Mesenchymal stem cell (in vitro differentiated cells and primary cell): ENCODE results near the gene SMIM44.

Experiments
- DNase-seq: peaks from one replicate; pipeline ENCODE4 v3.0.0-alpha.2; 2013
- H2AFZ ChIP-seq: one replicate; pipeline ENCODE4 v1.6.1; 2013; ENCODE audit warnings: low read depth, mild to moderate bottlenecking, control low read depth, inconsistent platforms, low read length, moderate library complexity
- H2AK5ac ChIP-seq: 2 replicates; pipeline ENCODE4 v1.6.1; 2013; ENCODE audit warnings: low read length, moderate library complexity, mild to moderate bottlenecking, inconsistent platforms; ENCODE audit not compliant: severe bottlenecking
- H2BK120ac ChIP-seq: one replicate; pipeline ENCODE4 v1.6.1; 2013; ENCODE audit warnings: low read depth, mild to moderate bottlenecking, inconsistent platforms, low read length, moderate library complexity
- H2BK12ac ChIP-seq, 2 experiments: one replicate each; pipeline ENCODE4 v1.6.1; 2013; ENCODE audit warnings: inconsistent platforms in 2 of 2, low read length in 2 of 2, mild to moderate bottlenecking in 2 of 2, moderate library complexity in 2 of 2, control low read depth in 1 of 2
- H2BK15ac ChIP-seq: one replicate; pipeline ENCODE4 v1.6.1; 2013; ENCODE audit warnings: mild to moderate bottlenecking, low read depth, inconsistent platforms; ENCODE audit not compliant: poor library complexity, severe bottlenecking
- H2BK5ac ChIP-seq: 2 replicates; pipeline ENCODE4 v1.6.1; 2013; ENCODE audit warnings: low read depth, mild to moderate bottlenecking, low read length, control low read depth, inconsistent platforms; ENCODE audit not compliant: poor library complexity, severe bottlenecking
- H3K14ac ChIP-seq, 2 experiments: one replicate each; pipeline ENCODE4 v1.6.1; 2013; ENCODE audit warnings: inconsistent platforms in 2 of 2, low read length in 2 of 2, control low read depth in 1 of 2, mild to moderate bottlenecking in 1 of 2, moderate library complexity in 1 of 2
- H3K18ac ChIP-seq, 2 experiments: one replicate each; pipeline ENCODE4 v1.6.1; 2013; ENCODE audit warnings: inconsistent platforms in 2 of 2, low read length in 2 of 2, control low read depth in 1 of 2, low read depth in 1 of 2, mild to moderate bottlenecking in 1 of 2
- H3K23ac ChIP-seq, 2 experiments: one replicate each; pipeline ENCODE4 v1.6.1; 2013; ENCODE audit warnings: inconsistent platforms in 2 of 2, low read length in 2 of 2, mild to moderate bottlenecking in 2 of 2, moderate library complexity in 2 of 2, control low read depth in 1 of 2
- H3K27ac ChIP-seq: 2 replicates; pipeline ENCODE4 v1.5.1; 2013; ENCODE audit warnings: mild to moderate bottlenecking, moderate library complexity, low read length, control low read depth, inconsistent platforms; ENCODE audit not compliant: poor library complexity, severe bottlenecking
- H3K27me3 ChIP-seq, 2 experiments: 2 replicates each; pipeline versions ENCODE4 v1.6.1 to v1.7.0; 2013; ENCODE audit warnings: low read length in 2 of 2, mild to moderate bottlenecking in 2 of 2, moderate library complexity in 2 of 2, control low read depth in 1 of 2, inconsistent platforms in 1 of 2; ENCODE audit not compliant: control insufficient read depth in 1 of 2, insufficient read depth in 1 of 2
- H3K36me3 ChIP-seq, 2 experiments: 2 replicates each; pipeline versions ENCODE4 v1.6.1 to v1.7.0; 2013; ENCODE audit warnings: low read length in 2 of 2, control low read depth in 1 of 2, inconsistent platforms in 1 of 2, low read depth in 1 of 2, mild to moderate bottlenecking in 1 of 2; ENCODE audit not compliant: insufficient read depth in 2 of 2, control insufficient read depth in 1 of 2
- H3K4ac ChIP-seq, 2 experiments: one replicate each; pipeline ENCODE4 v1.6.1; 2013; ENCODE audit warnings: inconsistent platforms in 2 of 2, low read length in 2 of 2, mild to moderate bottlenecking in 2 of 2, moderate library complexity in 2 of 2, control low read depth in 1 of 2, low read depth in 1 of 2
- H3K4me1 ChIP-seq: 2 replicates; pipeline ENCODE4 v1.6.1; 2013; ENCODE audit warnings: low read depth, low read length, control low read depth; ENCODE audit not compliant: control insufficient read depth, insufficient read depth
- H3K4me2 ChIP-seq: 2 replicates; pipeline ENCODE4 v1.6.1; 2013; ENCODE audit warnings: low read length, mild to moderate bottlenecking, inconsistent platforms; ENCODE audit not compliant: poor library complexity, severe bottlenecking
- H3K4me3 ChIP-seq, 2 experiments: 2 replicates each; pipeline versions ENCODE4 v1.5.1 to v1.7.0; 2013; ENCODE audit warnings: low read length in 2 of 2, mild to moderate bottlenecking in 2 of 2, control low read depth in 1 of 2, low read depth in 1 of 2; ENCODE audit not compliant: insufficient read depth in 1 of 2
- H3K79me1 ChIP-seq: replicated peaks from 2 replicates; pipeline ENCODE4 v1.6.1; 2013; ENCODE audit warnings: mild to moderate bottlenecking, control low read depth, low read length, inconsistent platforms; ENCODE audit not compliant: poor library complexity, severe bottlenecking
- H3K9ac ChIP-seq: 2 replicates; pipeline ENCODE4 v1.7.0; 2013; ENCODE audit warnings: mild to moderate bottlenecking, low read length, moderate library complexity
- H3K9me3 ChIP-seq: 2 replicates; pipeline ENCODE4 v1.7.0; 2013; ENCODE audit warnings: mild to moderate bottlenecking, low read length; ENCODE audit not compliant: control insufficient read depth
- H4K8ac ChIP-seq: one replicate; pipeline ENCODE4 v1.6.1; 2013; ENCODE audit warnings: inconsistent platforms, mild to moderate bottlenecking, low read length, moderate library complexity
- H4K91ac ChIP-seq: one replicate; pipeline ENCODE4 v1.6.1; 2013; ENCODE audit warnings: mild to moderate bottlenecking, low read length, inconsistent platforms
- WGBS: methylation state at CpG from one replicate; pipeline ENCODE4 v1.1.7; 2013; ENCODE audit warnings: mixed read lengths; 5-methylcytosine and 5-hydroxymethylcytosine counted together

The SMIM44 gene

GRCh38 chr19:3474010-3474409, 9.2 kb downstream of the SMIM44 start:
- Histone ChIP-seq H3K4me2 (no peak overlapping the region), H3K18ac (no peak overlapping the region), H4K8ac (no peak overlapping the region), H2BK12ac (no peak overlapping the region), H3K4ac (no peak overlapping the region), H3K4me3 (no peak overlapping the region), H3K36me3 (no peaks in the 10 kb centered on the region), H2AK5ac (no peak overlapping the region), H2BK5ac (no peak overlapping the region), H2BK120ac (no peak overlapping the region), H3K79me1 (no peaks in the 10 kb centered on the region), H3K23ac (no peak overlapping the region), H4K91ac (no peak overlapping the region), H3K14ac (no peak overlapping the region), H3K9me3 (no peaks in the 10 kb centered on the region), H2AFZ (no peak overlapping the region), H3K4me1 (no peaks in the 10 kb centered on the region), H3K9ac (no peak overlapping the region), H2BK15ac (no peak overlapping the region), H3K27me3 (peaks cover 32 to 43% of the 10 kb centered on the region in 2 experiments), H3K27ac (no peak overlapping the region)
- 87% methylated on average over 8 of the region's 8 CpGs for WGBS
- DNase-seq = no peak

GRCh38 chr19:3471954-3472655, 11.1 kb downstream of the SMIM44 start:
- Histone ChIP-seq H3K4me2 (no peak overlapping the region), H4K91ac (no peak overlapping the region), H3K4me3 (no peak overlapping the region), H3K14ac (no peak overlapping the region), H3K23ac (no peak overlapping the region), H3K4me1 (no peaks in the 10 kb centered on the region), H3K27ac (no peak overlapping the region), H2BK12ac (no peak overlapping the region), H3K27me3 (peaks cover 21 to 34% of the 10 kb centered on the region in 2 experiments), H2BK5ac (no peak overlapping the region), H2AK5ac (no peak overlapping the region), H2BK120ac (no peak overlapping the region), H3K9me3 (no peaks in the 10 kb centered on the region), H3K4ac (no peak overlapping the region), H2AFZ (no peak overlapping the region), H2BK15ac (peak overlapping the region; percentile 2), H3K79me1 (no peaks in the 10 kb centered on the region), H3K36me3 (peaks cover 3 to 10% of the 10 kb centered on the region in 2 experiments), H3K9ac (peak overlapping the region; percentile 58), H4K8ac (peak overlapping the region; percentile 15), H3K18ac (no peak overlapping the region)
- peak; percentile 32 for DNase-seq
- WGBS = 66% methylated on average over 13 of the region's 24 CpGs

DNA sequence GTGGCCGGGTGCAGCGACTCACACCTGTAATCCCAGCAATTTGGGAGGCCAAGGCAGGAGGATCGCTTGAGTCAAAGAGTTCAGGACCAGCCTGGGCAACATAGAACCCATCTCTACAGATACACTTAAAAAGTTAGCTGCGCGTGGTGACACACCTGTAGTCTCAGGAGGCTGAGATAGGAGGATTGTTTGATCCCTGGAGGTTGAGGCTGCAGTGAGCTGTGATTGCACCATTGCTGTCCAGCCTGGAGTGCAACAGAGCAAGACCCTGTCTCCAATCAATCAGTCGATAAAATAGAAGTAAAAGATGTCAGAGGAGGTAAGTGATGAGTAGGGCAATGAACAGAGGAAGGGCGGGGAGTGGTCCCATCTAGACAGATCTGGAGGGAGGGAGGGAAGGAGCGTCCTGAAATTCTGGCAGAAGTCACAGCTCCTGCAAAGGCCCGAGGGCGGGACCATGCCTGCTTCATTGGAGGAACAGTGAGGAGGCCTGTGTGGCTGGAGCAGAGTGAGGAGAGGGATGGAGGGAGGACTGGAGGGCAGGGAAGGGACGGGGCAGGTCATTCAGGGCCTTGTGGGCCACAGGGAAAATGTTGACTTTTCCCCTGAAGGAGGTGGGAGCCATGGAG, 12.6 kb downstream of the SMIM44 start:
- Histone ChIP-seq H3K4ac (no peak overlapping the region), H2BK12ac (no peak overlapping the region), H3K18ac (no peak overlapping the region), H2BK15ac (no peak overlapping the region), H3K36me3 (peaks cover 10 to 17% of the 10 kb centered on the region in 2 experiments), H2BK120ac (no peak overlapping the region), H3K14ac (no peak overlapping the region), H4K91ac (no peak overlapping the region), H2BK5ac (no peak overlapping the region), H3K4me2 (no peak overlapping the region), H3K4me3 (no peak overlapping the region), H3K9me3 (no peaks in the 10 kb centered on the region), H3K27me3 (peaks cover 15 to 19% of the 10 kb centered on the region in 2 experiments), H2AK5ac (no peak overlapping the region), H3K27ac (no peak overlapping the region), H2AFZ (no peak overlapping the region), H3K79me1 (no peaks in the 10 kb centered on the region), H3K23ac (no peak overlapping the region), H3K4me1 (peaks cover 1% of the 10 kb centered on the region), H3K9ac (no peak overlapping the region), H4K8ac (no peak overlapping the region)
- WGBS = 89% methylated on average over 10 of the region's 11 CpGs
- no peak for DNase-seq

- Histone ChIP-seq H3K79me1 (no peaks in the 10 kb centered on the region), H2BK5ac (no peak overlapping the region), H2BK15ac (peak overlapping the region; percentile 15), H4K91ac (no peak overlapping the region), H3K4me1 (peaks cover 5% of the 10 kb centered on the region), H3K18ac (no peak overlapping the region), H2BK12ac (no peak overlapping the region), H3K4ac (no peak overlapping the region), H3K9me3 (no peaks in the 10 kb centered on the region), H3K4me2 (no peak overlapping the region), H3K36me3 (peaks cover 10 to 17% of the 10 kb centered on the region in 2 experiments), H2AFZ (no peak overlapping the region), H3K27ac (no peak overlapping the region), H2AK5ac (no peak overlapping the region), H2BK120ac (no peak overlapping the region), H3K9ac (peak overlapping the region; percentile 36), H4K8ac (no peak overlapping the region), H3K23ac (peak overlapping the region in 1 of 2 experiments; percentile 48), H3K4me3 (no peak overlapping the region), H3K14ac (no peak overlapping the region), H3K27me3 (peaks cover 8 to 11% of the 10 kb centered on the region in 2 experiments)
- WGBS = 58% methylated on average over 14 of the region's 14 CpGs
- no peak for DNase-seq
Measured at GRCh38 chr19:3469638-3470499, 13.4 kb downstream of the SMIM44 start.
